Kidney epithelial cell (primary cell): ENCODE results near the gene ATP6V1A. TPM values are rescaled to one million over a fixed set of nuclear protein-coding genes. Genes with fewer than 3 reads are reported as not detected.

ENCODE experiments used
- DNase-seq: peaks from one replicate; pipeline ENCODE4 v3.0.0-alpha.2; 2010; ENCODE audit warnings: low read depth
- H3K27me3 ChIP-seq: 2 replicates; pipeline ENCODE4 v1.6.0; 2011; ENCODE audit warnings: low read length; ENCODE audit not compliant: control insufficient read depth, insufficient read depth
- H3K36me3 ChIP-seq: 2 replicates; pipeline ENCODE4 v1.5.1; 2011; ENCODE audit warnings: low read length; ENCODE audit not compliant: control insufficient read depth, insufficient read depth
- H3K4me3 ChIP-seq: 2 replicates; pipeline ENCODE4 v1.5.1; 2011; ENCODE audit warnings: low read depth, mild to moderate bottlenecking, control low read depth, low read length
- total RNA-seq: library from RNA; depleted of rRNA; stranded (reverse); fragments of >200 nt; gene quantifications from 2 replicates; pipeline ENCODE4 v1.2.3, GENCODE V29; 2015
- TF ChIP-seq, protein P1 (sequence below): IDR thresholded peaks from 2 replicates; pipeline ENCODE4 v1.5.1; 2011; ENCODE audit warnings: mild to moderate bottlenecking, moderate library complexity, low read length, control low read depth, inconsistent platforms; ENCODE audit not compliant: insufficient read depth, poor library complexity, severe bottlenecking

ATP6V1A gene
- total RNA-seq, 1 donor from 2014 or later, result 43.6 TPM

DNA sequence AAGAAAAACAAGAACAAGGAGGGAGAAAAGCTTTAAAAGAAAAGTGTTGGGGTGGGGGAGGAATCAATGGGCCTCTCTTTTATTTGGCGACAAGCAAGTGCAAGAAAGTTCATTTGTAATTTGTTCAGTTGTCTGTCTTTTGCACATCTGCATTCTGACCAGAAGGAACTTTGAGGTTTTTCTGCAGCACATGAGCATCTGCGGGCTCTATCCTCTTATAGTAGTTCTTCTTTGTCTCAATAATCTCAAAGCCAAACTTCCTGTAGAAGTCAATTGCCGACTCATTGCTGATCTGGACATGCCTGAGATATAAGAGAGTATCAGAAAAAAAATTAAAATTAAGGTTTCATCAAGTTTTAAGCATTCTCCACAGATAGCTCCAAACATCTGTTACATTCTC lies 25.2 kb upstream of the ATP6V1A start:
- peaks cover 1% of the 10 kb centered on the region for H3K36me3 ChIP-seq
- DNase-seq, result no peak
- TF ChIP-seq, protein P1, sequence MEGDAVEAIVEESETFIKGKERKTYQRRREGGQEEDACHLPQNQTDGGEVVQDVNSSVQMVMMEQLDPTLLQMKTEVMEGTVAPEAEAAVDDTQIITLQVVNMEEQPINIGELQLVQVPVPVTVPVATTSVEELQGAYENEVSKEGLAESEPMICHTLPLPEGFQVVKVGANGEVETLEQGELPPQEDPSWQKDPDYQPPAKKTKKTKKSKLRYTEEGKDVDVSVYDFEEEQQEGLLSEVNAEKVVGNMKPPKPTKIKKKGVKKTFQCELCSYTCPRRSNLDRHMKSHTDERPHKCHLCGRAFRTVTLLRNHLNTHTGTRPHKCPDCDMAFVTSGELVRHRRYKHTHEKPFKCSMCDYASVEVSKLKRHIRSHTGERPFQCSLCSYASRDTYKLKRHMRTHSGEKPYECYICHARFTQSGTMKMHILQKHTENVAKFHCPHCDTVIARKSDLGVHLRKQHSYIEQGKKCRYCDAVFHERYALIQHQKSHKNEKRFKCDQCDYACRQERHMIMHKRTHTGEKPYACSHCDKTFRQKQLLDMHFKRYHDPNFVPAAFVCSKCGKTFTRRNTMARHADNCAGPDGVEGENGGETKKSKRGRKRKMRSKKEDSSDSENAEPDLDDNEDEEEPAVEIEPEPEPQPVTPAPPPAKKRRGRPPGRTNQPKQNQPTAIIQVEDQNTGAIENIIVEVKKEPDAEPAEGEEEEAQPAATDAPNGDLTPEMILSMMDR, result no peak
- H3K4me3 ChIP-seq, result no peak overlapping the region
- H3K27me3 ChIP-seq, result no peaks in the 10 kb centered on the region

DNA sequence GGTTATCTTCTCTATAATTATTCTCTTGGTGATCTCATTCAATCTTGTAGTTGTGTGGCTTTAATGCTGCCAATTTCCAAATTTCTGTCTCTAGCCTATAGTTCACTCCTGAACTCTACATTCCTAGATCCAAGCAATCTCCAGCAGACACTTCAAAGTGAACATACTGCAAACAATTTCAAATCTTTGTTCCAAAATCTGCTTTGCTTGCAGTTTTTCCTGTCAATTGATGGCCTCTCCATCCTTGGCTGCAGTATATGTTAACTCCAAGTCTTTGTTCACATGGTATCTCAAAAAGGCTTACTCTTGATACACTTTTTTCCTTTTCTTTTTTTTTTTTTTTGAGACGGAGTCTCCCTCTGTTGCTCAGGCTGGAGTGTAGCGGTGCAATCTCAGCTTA lies 18.2 kb upstream of the ATP6V1A start:
- H3K4me3 ChIP-seq, result no peak overlapping the region
- no peaks in the 10 kb centered on the region for H3K27me3 ChIP-seq
- TF ChIP-seq, protein P1, result no peak
- no peaks in the 10 kb centered on the region for H3K36me3 ChIP-seq
- no peak for DNase-seq

DNA sequence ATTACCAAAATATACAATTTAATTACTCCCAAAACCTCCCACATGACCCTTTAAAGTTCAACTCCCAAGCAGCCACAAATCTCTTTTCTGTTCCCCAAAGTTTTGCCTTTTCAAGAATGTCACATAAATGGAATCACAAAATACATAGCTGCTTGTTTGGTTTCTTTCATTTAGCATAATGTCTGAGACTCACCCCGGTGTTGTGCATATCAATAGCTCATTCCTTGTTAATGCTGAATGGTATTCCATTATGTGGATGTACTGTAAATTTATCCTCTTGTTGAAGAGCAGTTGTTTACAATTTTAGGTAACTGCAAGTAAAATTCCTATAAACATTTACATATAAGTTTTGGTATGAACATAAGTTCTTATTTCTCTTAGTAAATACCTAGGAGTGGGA lies 16.3 kb upstream of the ATP6V1A start:
- no peak for DNase-seq
- H3K27me3 ChIP-seq, result no peaks in the 10 kb centered on the region
- TF ChIP-seq, protein P1, result no peak
- H3K36me3 ChIP-seq, result no peaks in the 10 kb centered on the region
- no peak overlapping the region for H3K4me3 ChIP-seq

DNA sequence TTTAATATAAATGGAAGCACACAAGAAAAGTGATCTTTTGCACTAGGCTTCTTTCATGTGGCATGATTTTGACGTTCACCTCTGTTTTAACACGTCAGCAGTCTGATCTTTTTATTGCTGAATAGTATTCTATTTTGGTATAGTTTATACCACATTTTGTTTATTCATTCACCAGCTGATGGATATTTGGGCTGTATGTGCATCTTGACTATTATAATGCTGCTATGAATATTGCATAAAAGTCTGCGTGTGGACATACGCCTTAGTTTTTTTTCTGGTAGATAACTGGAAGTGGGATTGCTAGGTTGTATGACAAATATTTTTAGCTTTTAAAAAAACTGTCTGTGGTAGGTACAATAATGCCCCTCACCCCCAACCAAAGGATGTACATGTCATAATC lies 15.1 kb upstream of the ATP6V1A start:
- TF ChIP-seq, protein P1, result no peak
- no peaks in the 10 kb centered on the region for H3K27me3 ChIP-seq
- no peaks in the 10 kb centered on the region for H3K36me3 ChIP-seq
- no peak overlapping the region for H3K4me3 ChIP-seq
- no peak for DNase-seq

DNA sequence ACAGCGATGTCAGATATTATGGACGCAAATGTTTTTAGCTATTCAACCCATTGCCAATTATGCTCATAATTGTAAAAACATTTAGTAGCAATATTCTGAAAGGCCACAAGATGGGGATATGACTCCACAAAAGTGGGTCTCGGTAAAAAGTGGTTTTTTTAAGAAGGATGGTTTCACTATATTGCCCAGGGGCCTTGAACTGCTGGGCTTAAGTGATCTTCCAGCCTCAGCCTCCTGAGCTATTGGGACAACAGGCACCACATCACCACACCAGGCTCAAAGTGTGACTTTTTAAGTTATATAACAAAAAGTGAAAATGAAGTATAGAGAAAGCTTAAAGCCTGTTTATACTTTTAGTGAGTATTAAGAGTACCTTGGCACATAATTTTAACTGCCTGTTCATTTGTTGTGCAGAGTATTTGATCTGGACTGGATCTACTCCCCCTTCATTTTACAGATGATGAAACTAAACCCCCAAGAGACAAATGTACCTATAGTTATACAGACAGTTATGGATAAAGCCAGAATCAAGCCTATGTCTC lies 10.2 kb upstream of the ATP6V1A start:
- DNase-seq, result no peak
- Histone ChIP-seq H3K4me3 (no peak overlapping the region), H3K27me3 (no peaks in the 10 kb centered on the region), H3K36me3 (no peaks in the 10 kb centered on the region)
- TF ChIP-seq, protein P1, result peak; percentile 50

DNA sequence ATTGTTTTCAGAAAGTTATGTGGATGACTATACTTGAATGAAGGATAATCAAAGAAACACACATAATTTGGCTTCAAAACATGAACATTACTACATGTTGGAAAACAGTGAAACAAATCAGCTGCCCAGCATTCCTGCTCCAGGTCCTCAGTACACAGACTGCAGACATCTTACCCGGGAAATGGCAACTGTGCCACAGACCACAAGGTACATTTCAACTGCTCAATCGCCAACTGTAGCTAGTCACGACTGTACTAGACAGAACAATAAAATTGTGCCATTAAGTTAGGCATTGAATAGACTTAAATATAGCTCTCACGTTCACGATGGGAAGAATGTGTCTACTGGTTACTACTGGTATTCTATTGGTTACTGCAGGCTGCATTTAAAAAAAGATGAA lies 5.7 kb upstream of the ATP6V1A start:
- Histone ChIP-seq H3K4me3 (no peak overlapping the region), H3K36me3 (no peaks in the 10 kb centered on the region), H3K27me3 (no peaks in the 10 kb centered on the region)
- DNase-seq, result no peak
- TF ChIP-seq, protein P1, result no peak
